ENCODE data around the gene GYG2.

- no peak for TF ChIP-seq CTCF (IDR thresholded peaks at IDR 0.05; ENCODE audit: extremely low read depth in 1 of 2, insufficient read depth in 1 of 2, low read depth in 1 of 2, low read length in 2 of 2)
- TF ChIP-seq EZH2 (IDR thresholded peaks at IDR 0.05; ENCODE audit: borderline replicate concordance, low read depth, low read length, severe bottlenecking) = no peak
- TF ChIP-seq POLR2A (IDR thresholded peaks at IDR 0.05; ENCODE audit: low read depth, low read length) = no peak
- TF ChIP-seq JUN (IDR thresholded peaks at IDR 0.05; ENCODE audit: borderline replicate concordance, insufficient read depth, insufficient read length, low read depth) = no peak
- TF ChIP-seq POLR2AphosphoS5 (IDR thresholded peaks at IDR 0.05; ENCODE audit: insufficient read depth, low read depth, low read length) = no peak
- no peak for TF ChIP-seq MYC (IDR thresholded peaks at IDR 0.05; ENCODE audit: low read depth, low read length)
- no peak for TF ChIP-seq GATA2 (IDR thresholded peaks at IDR 0.05; ENCODE audit: insufficient read depth, insufficient read length, low read depth, low read length)
Observed at GRCh38 chrX:2789569-2789968, 39.2 kb upstream of the GYG2 start.
